Measurements from ENCODE around the gene REEP1.

GRCh38 chr2:86285571-86285970 lies 51.9 kb downstream of the REEP1 start:
- TF ChIP-seq CTCF (conservative IDR thresholded peaks at IDR 0.05; ENCODE audit: low read depth, low read length): no peak
- TF ChIP-seq BHLHE40 (IDR thresholded peaks at IDR 0.05; ENCODE audit: low read depth, low read length): no peak
- TF ChIP-seq POLR2A (IDR thresholded peaks at IDR 0.05; ENCODE audit: low read depth, low read length): no peak
- TF ChIP-seq SMC3 (IDR thresholded peaks at IDR 0.05; ENCODE audit: low read depth, low read length): no peak
- no peak for TF ChIP-seq USF2 (IDR thresholded peaks at IDR 0.05; ENCODE audit: low read depth, low read length)
- no peak for TF ChIP-seq RCOR1 (IDR thresholded peaks at IDR 0.05; ENCODE audit: insufficient replicate concordance, low read length)
- TF ChIP-seq MAZ (IDR thresholded peaks at IDR 0.05; ENCODE audit: borderline replicate concordance, low read depth, low read length): no peak
- no peak for TF ChIP-seq MAFK (IDR thresholded peaks at IDR 0.05; ENCODE audit: low read depth, low read length)
- TF ChIP-seq RAD21 (IDR thresholded peaks at IDR 0.05; ENCODE audit: low read length): no peak
- TF ChIP-seq CEBPB (IDR thresholded peaks at IDR 0.05; ENCODE audit: low read depth, low read length): no peak

All from IMR-90 (cell line).